Hepatocyte (in vitro differentiated cells): ENCODE results near the gene ABI1. TPM values are rescaled to one million over a fixed set of nuclear protein-coding genes. Genes with fewer than 3 reads are reported as not detected.

Experiments used
- DNase-seq: peaks from one replicate; pipeline ENCODE4 v3.0.0-alpha.2; 2016; ENCODE audit warnings: low spot score
- H2AFZ ChIP-seq: fragments of 200-600 bp; sonication (generic); 2 replicates; pipeline ENCODE4 v1.6.0; 2016; ENCODE audit warnings: antibody characterized with exemption, mild to moderate bottlenecking
- H3K27ac ChIP-seq: fragments of 200-600 bp; sonication (generic); 2 replicates; pipeline ENCODE4 v1.5.1; 2016; ENCODE audit warnings: mild to moderate bottlenecking
- H3K27me3 ChIP-seq: fragments of 200-600 bp; sonication (generic); 2 replicates; pipeline ENCODE4 v1.6.1; 2016
- H3K36me3 ChIP-seq: fragments of 200-600 bp; sonication (generic); replicated peaks from 2 replicates; pipeline ENCODE4 v1.5.1; 2016; ENCODE audit warnings: low read depth; ENCODE audit not compliant: insufficient read depth
- H3K4me1 ChIP-seq: fragments of 200-600 bp; sonication (generic); 2 replicates; pipeline ENCODE4 v1.5.1; 2016; ENCODE audit warnings: mild to moderate bottlenecking, moderate library complexity; ENCODE audit not compliant: insufficient read depth
- H3K4me2 ChIP-seq: fragments of 200-600 bp; sonication (generic); 2 replicates; pipeline ENCODE4 v1.6.0; 2016
- H3K4me3 ChIP-seq: fragments of 200-600 bp; sonication (generic); 2 replicates; pipeline ENCODE4 v1.5.1; 2016; ENCODE audit warnings: mild to moderate bottlenecking
- H3K79me2 ChIP-seq: fragments of 200-600 bp; sonication (generic); 2 replicates; pipeline ENCODE4 v1.6.0; 2017; ENCODE audit warnings: mild to moderate bottlenecking
- H3K9me2 ChIP-seq: fragments of 200-600 bp; sonication (generic); replicated peaks from 2 replicates; pipeline ENCODE4 v1.6.0; 2017; ENCODE audit warnings: mild to moderate bottlenecking; ENCODE audit not compliant: insufficient read depth
- H3K9me3 ChIP-seq: fragments of 200-600 bp; sonication (generic); 2 replicates; pipeline ENCODE4 v1.5.1; 2016; ENCODE audit warnings: low read depth, mild to moderate bottlenecking
- H4K20me1 ChIP-seq: fragments of 200-600 bp; sonication (generic); 2 replicates; pipeline ENCODE4 v1.6.0; 2016; ENCODE audit warnings: mild to moderate bottlenecking; ENCODE audit not compliant: insufficient read depth, poor library complexity, severe bottlenecking
- CTCF ChIP-seq: fragments of 200-600 bp; sonication (generic); IDR thresholded peaks from 2 replicates; pipeline ENCODE4 v1.5.1; 2016; ENCODE audit warnings: antibody characterized with exemption, mild to moderate bottlenecking; ENCODE audit not compliant: poor library complexity
- EZH2 ChIP-seq: fragments of 200-600 bp; sonication (generic); IDR thresholded peaks from 2 replicates; pipeline ENCODE4 v1.6.1; 2016; ENCODE audit warnings: antibody characterized with exemption, mild to moderate bottlenecking, borderline replicate concordance
- EZH2phosphoT487 ChIP-seq: fragments of 200-600 bp; sonication (generic); IDR thresholded peaks from one replicate; pipeline ENCODE4 v1.6.1; 2018; ENCODE audit warnings: antibody characterized with exemption, mild to moderate bottlenecking, low read depth, moderate library complexity; ENCODE audit not compliant: unreplicated experiment, severe bottlenecking
- WGBS: methylation state at CpG from one replicate; pipeline ENCODE4 v1.1.6; 2016; ENCODE audit warnings: low lambda C conversion rate; ENCODE audit errors: missing lambda C conversion rate; 5-methylcytosine and 5-hydroxymethylcytosine counted together
- polyA plus RNA-seq: library from polyadenylated mRNA; unstranded; fragments of >200 nt; fragmentation: Nextera tagmentation; extraction: Ambion mirVana; gene quantifications from 2 replicates; pipeline ENCODE4 v1.2.1, GENCODE V29; 2016
- total RNA-seq: library from RNA; depleted of rRNA; stranded (reverse); fragments of >200 nt; gene quantifications from 2 replicates; pipeline ENCODE4 v1.2.3, GENCODE V29; 2014

Gene ABI1
- total and polyA plus RNA-seq, 2 experiments from 2014 or later, result 30.5 to 46.1 TPM

GRCh38 chr10:26839966-26840627 lies 20.7 kb downstream of the ABI1 start:
- 77% methylated on average over 3 of the region's 3 CpGs for WGBS
- peaks cover 98% of the 10 kb centered on the region for H3K79me2 ChIP-seq
- H3K9me3 ChIP-seq, result no peaks in the 10 kb centered on the region
- no peak overlapping the region for H3K4me2 ChIP-seq
- no peak overlapping the region for H2AFZ ChIP-seq
- H3K27ac ChIP-seq, result no peak overlapping the region
- no peak for DNase-seq
- H3K9me2 ChIP-seq, result no peaks in the 10 kb centered on the region
- TF ChIP-seq EZH2, result no peak
- TF ChIP-seq CTCF, result no peak
- TF ChIP-seq EZH2phosphoT487, result no peak
- no peak overlapping the region for H3K4me3 ChIP-seq
- no peaks in the 10 kb centered on the region for H3K36me3 ChIP-seq
- no peaks in the 10 kb centered on the region for H3K27me3 ChIP-seq
- H3K4me1 ChIP-seq, result no peaks in the 10 kb centered on the region
- peaks cover 55% of the 10 kb centered on the region for H4K20me1 ChIP-seq

- Histone ChIP-seq H2AFZ (no peak overlapping the region), H3K9me3 (no peaks in the 10 kb centered on the region), H3K9me2 (no peaks in the 10 kb centered on the region), H3K4me2 (no peak overlapping the region), H3K36me3 (no peaks in the 10 kb centered on the region), H3K27ac (no peak overlapping the region), H3K27me3 (no peaks in the 10 kb centered on the region), H4K20me1 (peaks cover 53% of the 10 kb centered on the region), H3K4me3 (no peak overlapping the region), H3K4me1 (no peaks in the 10 kb centered on the region), H3K79me2 (peaks cover 100% of the 10 kb centered on the region)
- 97% methylated on average over 2 of the region's 2 CpGs for WGBS
- DNase-seq, result no peak
- no peak for TF ChIP-seq CTCF
- no peak for TF ChIP-seq EZH2phosphoT487
- TF ChIP-seq EZH2, result no peak
These were observed 23.6 kb downstream of the ABI1 start for GRCh38 chr10:26837139-26837538.

- Histone ChIP-seq H3K9me2 (no peaks in the 10 kb centered on the region), H3K27me3 (no peaks in the 10 kb centered on the region), H4K20me1 (peaks cover 36% of the 10 kb centered on the region), H3K4me3 (no peak overlapping the region), H3K4me1 (no peaks in the 10 kb centered on the region), H3K79me2 (peaks cover 100% of the 10 kb centered on the region), H3K27ac (no peak overlapping the region), H3K4me2 (no peak overlapping the region), H3K9me3 (no peaks in the 10 kb centered on the region), H2AFZ (no peak overlapping the region), H3K36me3 (no peaks in the 10 kb centered on the region)
- DNase-seq, result no peak
- no peak for TF ChIP-seq EZH2
- no peak for TF ChIP-seq EZH2phosphoT487
- no peak for TF ChIP-seq CTCF
- 94% methylated on average over 2 of the region's 2 CpGs for WGBS
These were observed 25.7 kb downstream of the ABI1 start for GRCh38 chr10:26835025-26835424.
